Pancreas (tissue), 10 donors: ENCODE data around the gene SORCS3. TPM values are rescaled to one million over a fixed set of nuclear protein-coding genes. Genes with fewer than 3 reads are reported as not detected.

Experiments used
- ATAC-seq, 4 donors: fragments of 200-7000 bp; cut with Tn5 transposase; one replicate each; pipeline versions ENCODE4 v1.8.0 to v1.9.1; 2020; ENCODE audit warnings: mild to moderate bottlenecking in 4 of 4, moderate library complexity in 4 of 4
- DNase-seq, 6 donors: peaks; one replicate each; pipeline ENCODE4 v3.0.0-alpha.2; 2020
- FAIRE-seq: peaks from 2 replicates; lab custom pipeline; 2012; peaks lifted over from hg19 to GRCh38; lab: Jason Lieb, UNC
- H3K27ac ChIP-seq, 4 donors: fragments of 200-600 bp; sonication (generic); 1 replicate in 3 of 4; 2 replicates in 1 of 4; pipeline versions ENCODE4 v1.5.0 to v1.8.0; 2020
- H3K27me3 ChIP-seq, 4 donors: fragments of 200-600 bp; one replicate each; pipeline ENCODE4 v1.8.0; 2021
- H3K36me3 ChIP-seq, 3 donors: fragments of 200-600 bp; sonication (generic) in 1 of 3; one replicate each; pipeline versions ENCODE4 v1.5.0 to v1.8.0; 2020 to 2021
- H3K4me1 ChIP-seq, 3 donors: fragments of 200-600 bp; one replicate each; pipeline ENCODE4 v1.8.0; 2021
- H3K4me3 ChIP-seq, 4 donors: fragments of 200-600 bp; sonication (generic) in 2 of 4; one replicate each; pipeline versions ENCODE4 v1.5.0 to v1.8.0; 2020 to 2021
- H3K9me3 ChIP-seq, 4 donors: fragments of 200-600 bp; one replicate each; pipeline ENCODE4 v1.8.0; 2021
- CTCF ChIP-seq, 4 donors: fragments of 200-600 bp; sonication (generic) in 3 of 4; IDR thresholded peaks; one replicate each; pipeline versions ENCODE4 v1.5.0 to v1.8.0; 2021; ENCODE audit warnings: antibody characterized with exemption in 4 of 4
- WGBS, 2 donors: extraction: QIAGEN DNeasy Blood & Tissue Kit; methylation state at CpG; one replicate each; pipeline ENCODE4 v1.1.7; 2013; 5-methylcytosine and 5-hydroxymethylcytosine counted together
- intact Hi-C, 3 donors: fragments of 100-400 bp; cut with DNase I; formaldehyde crosslinking; loops; one replicate each; pipeline versions ENCODE4 v1.11.1 to v1.14.2; 2022
- polyA plus RNA-seq, 2 donors: library from polyadenylated mRNA; stranded (reverse); fragments of 200-250 nt; gene quantifications; one replicate each; pipeline ENCODE4 v1.2.3, GENCODE V29; 2013
- total RNA-seq, 6 donors: library from RNA; stranded (reverse); fragmentation: NEBNext Ultra II Directional in 4 of 6; extraction: Animal tissue kit (Norgen Biotek cat#: 25700) in 4 of 6; gene quantifications; one replicate each; pipeline versions ENCODE4 v1.2.1 to v1.2.4, GENCODE V29; 2021 to 2023
- donor health status: healthy with polysubstance abuse.
- donor health status: DM: no; HTN: no; CAD: no; lungs with moderate emphysema.
- donor health status: DM: no; HTN: no; CAD: no.
- donor health status: control.
- donor health status: control.
- donor health status: Bipolar disorder and iron deficiency.
- donor health status: DM: yes; HTN: yes; CAD: no.
- donor health status: DM: no; HTN: no; CAD: no.
- donor health status: DM: no; HTN: no; CAD: no.
- donor health status: DM: yes; HTN: yes; CAD: no.

SORCS3 gene
- total and polyA plus RNA-seq, 8 donors = 0.02 TPM; not detected in 7

GRCh38 chr10:104612571-104613205 lies 28.4 kb upstream of the SORCS3 start:
- Histone ChIP-seq H3K36me3 (no peaks in the 10 kb centered on the region), H3K4me1 (no peaks in the 10 kb centered on the region), H3K27ac (no peak overlapping the region), H3K4me3 (no peak overlapping the region), H3K9me3 (no peaks in the 10 kb centered on the region), H3K27me3 (no peaks in the 10 kb centered on the region)
- no peak for ATAC-seq
- intact Hi-C loops = no loop called here
- no peak for FAIRE-seq
- no peak for DNase-seq
- 41 to 51% methylated on average over 6 of the region's 6 CpGs for WGBS, 2 donors
- no peak for TF ChIP-seq CTCF (IDR thresholded peaks at IDR 0.05)

GRCh38 chr10:104613406-104613805 lies 27.7 kb upstream of the SORCS3 start:
- no peak for TF ChIP-seq CTCF (IDR thresholded peaks at IDR 0.05)
- no peak for ATAC-seq
- no peaks in the 10 kb centered on the region for H3K4me1 ChIP-seq
- 65 to 72% methylated on average over 2 of the region's 2 CpGs for WGBS, 2 donors
- H3K4me3 ChIP-seq = no peak overlapping the region
- no peaks in the 10 kb centered on the region for H3K27me3 ChIP-seq
- no peak overlapping the region for H3K27ac ChIP-seq
- intact Hi-C loops = no loop called here
- FAIRE-seq = no peak
- no peak for DNase-seq
- no peaks in the 10 kb centered on the region for H3K9me3 ChIP-seq
- no peaks in the 10 kb centered on the region for H3K36me3 ChIP-seq

GRCh38 chr10:104614245-104614831 lies 26.8 kb upstream of the SORCS3 start:
- DNase-seq (no peak), FAIRE-seq (no peak), ATAC-seq (no peak)
- no peak overlapping the region for H3K27ac ChIP-seq
- intact Hi-C loops = no loop called here
- no peaks in the 10 kb centered on the region for H3K36me3 ChIP-seq
- WGBS, 2 donors = 52 to 66% methylated on average over 6 of the region's 6 CpGs
- H3K4me1 ChIP-seq = no peaks in the 10 kb centered on the region
- H3K27me3 ChIP-seq = no peaks in the 10 kb centered on the region
- H3K9me3 ChIP-seq = no peaks in the 10 kb centered on the region
- no peak overlapping the region for H3K4me3 ChIP-seq
- no peak for TF ChIP-seq CTCF (IDR thresholded peaks at IDR 0.05)

GRCh38 chr10:104615136-104615535 lies 26.0 kb upstream of the SORCS3 start:
- FAIRE-seq (no peak), DNase-seq (no peak), ATAC-seq (no peak)
- Histone ChIP-seq H3K27me3 (no peaks in the 10 kb centered on the region), H3K4me3 (no peak overlapping the region), H3K4me1 (no peaks in the 10 kb centered on the region), H3K36me3 (no peaks in the 10 kb centered on the region), H3K9me3 (no peaks in the 10 kb centered on the region), H3K27ac (no peak overlapping the region)
- TF ChIP-seq CTCF (IDR thresholded peaks at IDR 0.05) = no peak
- intact Hi-C loops = no loop called here
- WGBS, 2 donors = 50 to 56% methylated on average over 2 of the region's 2 CpGs

GRCh38 chr10:104617831-104618230 lies 23.3 kb upstream of the SORCS3 start:
- no peak for ATAC-seq
- H3K36me3 ChIP-seq = no peaks in the 10 kb centered on the region
- intact Hi-C loops = no loop called here

More at GRCh38 chr10:104617831-104618230, 23.3 kb upstream of the SORCS3 start:
- TF ChIP-seq CTCF (IDR thresholded peaks at IDR 0.05) = no peak
- peaks cover 0 to 3% (median 0%) of the 10 kb centered on the region in 4 donors for H3K27me3 ChIP-seq
- 47 to 58% methylated on average over 2 of the region's 2 CpGs for WGBS, 2 donors
- no peaks in the 10 kb centered on the region for H3K9me3 ChIP-seq
- H3K4me3 ChIP-seq = no peak overlapping the region
- H3K27ac ChIP-seq = no peak overlapping the region
- H3K4me1 ChIP-seq = no peaks in the 10 kb centered on the region
- DNase-seq (no peak), FAIRE-seq (no peak)
